GM23338 (cell line): ENCODE measurements around the gene CRISPLD2. TPM values are rescaled to one million over a fixed set of nuclear protein-coding genes. Genes with fewer than 3 reads are reported as not detected.

ENCODE experiments used
- ATAC-seq: fragments of 200-7000 bp; cut with Tn5 transposase; 3 replicates; pipeline ENCODE4 v1.9.1; 2020
- DNase-seq: peaks from one replicate; pipeline ENCODE4 v3.0.0-alpha.2; 2015; ENCODE audit warnings: low spot score
- H2AFZ ChIP-seq: fragments of 200-600 bp; sonication (generic); 2 replicates; pipeline ENCODE4 v1.8.0; 2016; ENCODE audit warnings: antibody characterized with exemption, mild to moderate bottlenecking, moderate library complexity
- H3F3A ChIP-seq: fragments of 200-600 bp; sonication (generic); replicated peaks from 2 replicates; pipeline ENCODE4 v1.8.0; 2017; ENCODE audit warnings: antibody characterized with exemption, mixed run types, low read depth
- H3K27ac ChIP-seq: fragments of 200-600 bp; sonication (generic); 2 replicates; pipeline ENCODE4 v1.6.1; 2016; ENCODE audit warnings: low read depth
- H3K27me3 ChIP-seq: fragments of 200-600 bp; sonication (generic); 2 replicates; pipeline ENCODE4 v1.8.0; 2016; ENCODE audit warnings: mild to moderate bottlenecking, mixed run types, moderate library complexity; ENCODE audit not compliant: insufficient read depth
- H3K36me3 ChIP-seq: fragments of 200-600 bp; sonication (generic); 2 replicates; pipeline ENCODE4 v1.8.0; 2016; ENCODE audit warnings: mild to moderate bottlenecking; ENCODE audit not compliant: insufficient read depth
- H3K4me1 ChIP-seq: fragments of 200-600 bp; sonication (generic); 2 replicates; pipeline ENCODE4 v1.8.0; 2016; ENCODE audit warnings: mild to moderate bottlenecking, moderate library complexity; ENCODE audit not compliant: insufficient read depth
- H3K4me2 ChIP-seq: fragments of 200-600 bp; sonication (generic); 2 replicates; pipeline ENCODE4 v1.7.1; 2017; ENCODE audit warnings: mixed run types
- H3K4me3 ChIP-seq: fragments of 200-600 bp; sonication (generic); 2 replicates; pipeline ENCODE4 v1.6.1; 2016; ENCODE audit warnings: mixed run types
- H3K79me2 ChIP-seq: fragments of 200-600 bp; sonication (generic); replicated peaks from 2 replicates; pipeline ENCODE4 v1.8.0; 2017; ENCODE audit warnings: mild to moderate bottlenecking; ENCODE audit not compliant: insufficient read depth
- H3K9me2 ChIP-seq: fragments of 200-600 bp; sonication (generic); 2 replicates; pipeline ENCODE4 v1.8.0; 2017; ENCODE audit not compliant: insufficient read depth
- H4K20me1 ChIP-seq: fragments of 200-600 bp; sonication (generic); replicated peaks from 2 replicates; pipeline ENCODE4 v1.8.0; 2017; ENCODE audit warnings: mild to moderate bottlenecking; ENCODE audit not compliant: insufficient read depth
- H3K27ac Mint-ChIP-seq: 2 replicates; pipeline ENCODE4 v1.8.0; 2020; ENCODE audit warnings: inconsistent platforms, mild to moderate bottlenecking, moderate library complexity, mixed read lengths
- H3K27me3 Mint-ChIP-seq: 3 replicates; pipeline ENCODE4 v1.8.0; 2022; ENCODE audit warnings: low read depth, mild to moderate bottlenecking, moderate library complexity, mixed read lengths, inconsistent platforms; ENCODE audit not compliant: insufficient read depth, poor library complexity
- H3K36me3 Mint-ChIP-seq: 3 replicates; pipeline ENCODE4 v1.8.0; 2021; ENCODE audit warnings: low read depth, mild to moderate bottlenecking, inconsistent platforms, moderate library complexity, mixed read lengths
- H3K4me1 Mint-ChIP-seq: 3 replicates; pipeline ENCODE4 v1.8.0; 2020; ENCODE audit warnings: mild to moderate bottlenecking, inconsistent platforms, mixed read lengths
- H3K4me3 Mint-ChIP-seq: 3 replicates; pipeline ENCODE4 v1.8.0; 2021; ENCODE audit warnings: moderate library complexity, mild to moderate bottlenecking, inconsistent platforms, mixed read lengths
- H3K9me3 Mint-ChIP-seq: 3 replicates; pipeline ENCODE4 v1.8.0; 2020; ENCODE audit warnings: moderate library complexity, mild to moderate bottlenecking, inconsistent platforms, mixed read lengths
- EZH2 ChIP-seq: fragments of 200-600 bp; sonication (generic); IDR thresholded peaks from one replicate; pipeline ENCODE4 v1.8.0; 2017; ENCODE audit warnings: antibody characterized with exemption, mild to moderate bottlenecking, low read depth; ENCODE audit not compliant: unreplicated experiment
- STAT1 ChIP-seq: IDR thresholded peaks from one replicate; pipeline ENCODE4 v1.6.1; 2016; ENCODE audit warnings: antibody characterized with exemption; ENCODE audit not compliant: unreplicated experiment
- polyA plus RNA-seq: library from polyadenylated mRNA; unstranded; fragments of >200 nt; fragmentation: Nextera tagmentation; extraction: Ambion mirVana; gene quantifications from 2 replicates; pipeline ENCODE4 v1.2.1, GENCODE V29; 2016
- total RNA-seq: library from RNA; depleted of rRNA; stranded (reverse); fragments of >200 nt; shearing (Covaris generic); gene quantifications from 2 replicates; pipeline ENCODE4 v1.2.3, GENCODE V29; 2014
- TF ChIP-seq, protein P1 (sequence below): IDR thresholded peaks from one replicate; pipeline ENCODE4 v1.6.1; 2018; ENCODE audit warnings: antibody characterized with exemption; ENCODE audit not compliant: unreplicated experiment
- TF ChIP-seq, protein P2 (sequence below): IDR thresholded peaks from 2 replicates; pipeline ENCODE4 v1.6.1; 2016; ENCODE audit warnings: antibody characterized with exemption
- TF ChIP-seq, protein P3 (sequence below): fragments of 250-450 bp; sonication (Bioruptor Pico); IDR thresholded peaks from 2 replicates; pipeline ENCODE4 v1.5.0; 2020; ENCODE audit warnings: mild to moderate bottlenecking, moderate library complexity

Gene CRISPLD2
- total and polyA plus RNA-seq, 2 experiments from 2014 or later, result 2.6 to 8.3 TPM

DNA sequence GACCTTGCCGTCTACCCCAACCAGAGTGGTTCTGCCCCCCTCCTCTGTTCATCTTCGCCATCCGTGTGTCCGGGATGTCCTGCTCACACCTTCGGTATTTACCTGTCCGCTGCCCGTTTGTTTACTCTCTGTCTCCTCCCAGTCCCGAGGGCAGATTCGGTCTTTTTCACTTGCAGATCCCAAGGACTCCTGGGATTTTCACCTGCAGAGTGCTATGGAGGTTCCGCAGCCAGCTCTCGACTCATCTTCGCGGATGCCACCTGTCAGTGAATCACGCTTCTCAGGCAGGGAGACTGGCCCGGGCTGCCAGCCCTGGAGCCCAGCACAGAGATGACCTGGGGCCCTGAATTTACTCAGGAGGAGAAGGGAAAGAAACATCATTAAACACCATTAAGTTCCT, 8.1 kb downstream of the CRISPLD2 start:
- Histone ChIP-seq H3K27ac (no peak overlapping the region), H3K79me2 (no peaks in the 10 kb centered on the region), H3K36me3 (no peaks in the 10 kb centered on the region), H3K27me3 (no peaks in the 10 kb centered on the region), H3K4me1 (no peaks in the 10 kb centered on the region), H3F3A (no peaks in the 10 kb centered on the region), H3K9me2 (no peaks in the 10 kb centered on the region), H3K4me3 (no peak overlapping the region), H3K4me2 (no peak overlapping the region), H2AFZ (no peak overlapping the region), H4K20me1 (no peaks in the 10 kb centered on the region)
- no peaks in the 10 kb centered on the region for H3K36me3 Mint-ChIP-seq
- ATAC-seq, result no peak; the same call in 2 of the 3 replicates
- H3K27ac Mint-ChIP-seq, result no peak overlapping the region
- TF ChIP-seq, protein P1, sequence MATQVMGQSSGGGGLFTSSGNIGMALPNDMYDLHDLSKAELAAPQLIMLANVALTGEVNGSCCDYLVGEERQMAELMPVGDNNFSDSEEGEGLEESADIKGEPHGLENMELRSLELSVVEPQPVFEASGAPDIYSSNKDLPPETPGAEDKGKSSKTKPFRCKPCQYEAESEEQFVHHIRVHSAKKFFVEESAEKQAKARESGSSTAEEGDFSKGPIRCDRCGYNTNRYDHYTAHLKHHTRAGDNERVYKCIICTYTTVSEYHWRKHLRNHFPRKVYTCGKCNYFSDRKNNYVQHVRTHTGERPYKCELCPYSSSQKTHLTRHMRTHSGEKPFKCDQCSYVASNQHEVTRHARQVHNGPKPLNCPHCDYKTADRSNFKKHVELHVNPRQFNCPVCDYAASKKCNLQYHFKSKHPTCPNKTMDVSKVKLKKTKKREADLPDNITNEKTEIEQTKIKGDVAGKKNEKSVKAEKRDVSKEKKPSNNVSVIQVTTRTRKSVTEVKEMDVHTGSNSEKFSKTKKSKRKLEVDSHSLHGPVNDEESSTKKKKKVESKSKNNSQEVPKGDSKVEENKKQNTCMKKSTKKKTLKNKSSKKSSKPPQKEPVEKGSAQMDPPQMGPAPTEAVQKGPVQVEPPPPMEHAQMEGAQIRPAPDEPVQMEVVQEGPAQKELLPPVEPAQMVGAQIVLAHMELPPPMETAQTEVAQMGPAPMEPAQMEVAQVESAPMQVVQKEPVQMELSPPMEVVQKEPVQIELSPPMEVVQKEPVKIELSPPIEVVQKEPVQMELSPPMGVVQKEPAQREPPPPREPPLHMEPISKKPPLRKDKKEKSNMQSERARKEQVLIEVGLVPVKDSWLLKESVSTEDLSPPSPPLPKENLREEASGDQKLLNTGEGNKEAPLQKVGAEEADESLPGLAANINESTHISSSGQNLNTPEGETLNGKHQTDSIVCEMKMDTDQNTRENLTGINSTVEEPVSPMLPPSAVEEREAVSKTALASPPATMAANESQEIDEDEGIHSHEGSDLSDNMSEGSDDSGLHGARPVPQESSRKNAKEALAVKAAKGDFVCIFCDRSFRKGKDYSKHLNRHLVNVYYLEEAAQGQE, result no peak
- TF ChIP-seq EZH2, result no peak
- no peak for TF ChIP-seq STAT1
- TF ChIP-seq, protein P2, sequence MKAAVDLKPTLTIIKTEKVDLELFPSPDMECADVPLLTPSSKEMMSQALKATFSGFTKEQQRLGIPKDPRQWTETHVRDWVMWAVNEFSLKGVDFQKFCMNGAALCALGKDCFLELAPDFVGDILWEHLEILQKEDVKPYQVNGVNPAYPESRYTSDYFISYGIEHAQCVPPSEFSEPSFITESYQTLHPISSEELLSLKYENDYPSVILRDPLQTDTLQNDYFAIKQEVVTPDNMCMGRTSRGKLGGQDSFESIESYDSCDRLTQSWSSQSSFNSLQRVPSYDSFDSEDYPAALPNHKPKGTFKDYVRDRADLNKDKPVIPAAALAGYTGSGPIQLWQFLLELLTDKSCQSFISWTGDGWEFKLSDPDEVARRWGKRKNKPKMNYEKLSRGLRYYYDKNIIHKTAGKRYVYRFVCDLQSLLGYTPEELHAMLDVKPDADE, result no peak
- TF ChIP-seq, protein P3, sequence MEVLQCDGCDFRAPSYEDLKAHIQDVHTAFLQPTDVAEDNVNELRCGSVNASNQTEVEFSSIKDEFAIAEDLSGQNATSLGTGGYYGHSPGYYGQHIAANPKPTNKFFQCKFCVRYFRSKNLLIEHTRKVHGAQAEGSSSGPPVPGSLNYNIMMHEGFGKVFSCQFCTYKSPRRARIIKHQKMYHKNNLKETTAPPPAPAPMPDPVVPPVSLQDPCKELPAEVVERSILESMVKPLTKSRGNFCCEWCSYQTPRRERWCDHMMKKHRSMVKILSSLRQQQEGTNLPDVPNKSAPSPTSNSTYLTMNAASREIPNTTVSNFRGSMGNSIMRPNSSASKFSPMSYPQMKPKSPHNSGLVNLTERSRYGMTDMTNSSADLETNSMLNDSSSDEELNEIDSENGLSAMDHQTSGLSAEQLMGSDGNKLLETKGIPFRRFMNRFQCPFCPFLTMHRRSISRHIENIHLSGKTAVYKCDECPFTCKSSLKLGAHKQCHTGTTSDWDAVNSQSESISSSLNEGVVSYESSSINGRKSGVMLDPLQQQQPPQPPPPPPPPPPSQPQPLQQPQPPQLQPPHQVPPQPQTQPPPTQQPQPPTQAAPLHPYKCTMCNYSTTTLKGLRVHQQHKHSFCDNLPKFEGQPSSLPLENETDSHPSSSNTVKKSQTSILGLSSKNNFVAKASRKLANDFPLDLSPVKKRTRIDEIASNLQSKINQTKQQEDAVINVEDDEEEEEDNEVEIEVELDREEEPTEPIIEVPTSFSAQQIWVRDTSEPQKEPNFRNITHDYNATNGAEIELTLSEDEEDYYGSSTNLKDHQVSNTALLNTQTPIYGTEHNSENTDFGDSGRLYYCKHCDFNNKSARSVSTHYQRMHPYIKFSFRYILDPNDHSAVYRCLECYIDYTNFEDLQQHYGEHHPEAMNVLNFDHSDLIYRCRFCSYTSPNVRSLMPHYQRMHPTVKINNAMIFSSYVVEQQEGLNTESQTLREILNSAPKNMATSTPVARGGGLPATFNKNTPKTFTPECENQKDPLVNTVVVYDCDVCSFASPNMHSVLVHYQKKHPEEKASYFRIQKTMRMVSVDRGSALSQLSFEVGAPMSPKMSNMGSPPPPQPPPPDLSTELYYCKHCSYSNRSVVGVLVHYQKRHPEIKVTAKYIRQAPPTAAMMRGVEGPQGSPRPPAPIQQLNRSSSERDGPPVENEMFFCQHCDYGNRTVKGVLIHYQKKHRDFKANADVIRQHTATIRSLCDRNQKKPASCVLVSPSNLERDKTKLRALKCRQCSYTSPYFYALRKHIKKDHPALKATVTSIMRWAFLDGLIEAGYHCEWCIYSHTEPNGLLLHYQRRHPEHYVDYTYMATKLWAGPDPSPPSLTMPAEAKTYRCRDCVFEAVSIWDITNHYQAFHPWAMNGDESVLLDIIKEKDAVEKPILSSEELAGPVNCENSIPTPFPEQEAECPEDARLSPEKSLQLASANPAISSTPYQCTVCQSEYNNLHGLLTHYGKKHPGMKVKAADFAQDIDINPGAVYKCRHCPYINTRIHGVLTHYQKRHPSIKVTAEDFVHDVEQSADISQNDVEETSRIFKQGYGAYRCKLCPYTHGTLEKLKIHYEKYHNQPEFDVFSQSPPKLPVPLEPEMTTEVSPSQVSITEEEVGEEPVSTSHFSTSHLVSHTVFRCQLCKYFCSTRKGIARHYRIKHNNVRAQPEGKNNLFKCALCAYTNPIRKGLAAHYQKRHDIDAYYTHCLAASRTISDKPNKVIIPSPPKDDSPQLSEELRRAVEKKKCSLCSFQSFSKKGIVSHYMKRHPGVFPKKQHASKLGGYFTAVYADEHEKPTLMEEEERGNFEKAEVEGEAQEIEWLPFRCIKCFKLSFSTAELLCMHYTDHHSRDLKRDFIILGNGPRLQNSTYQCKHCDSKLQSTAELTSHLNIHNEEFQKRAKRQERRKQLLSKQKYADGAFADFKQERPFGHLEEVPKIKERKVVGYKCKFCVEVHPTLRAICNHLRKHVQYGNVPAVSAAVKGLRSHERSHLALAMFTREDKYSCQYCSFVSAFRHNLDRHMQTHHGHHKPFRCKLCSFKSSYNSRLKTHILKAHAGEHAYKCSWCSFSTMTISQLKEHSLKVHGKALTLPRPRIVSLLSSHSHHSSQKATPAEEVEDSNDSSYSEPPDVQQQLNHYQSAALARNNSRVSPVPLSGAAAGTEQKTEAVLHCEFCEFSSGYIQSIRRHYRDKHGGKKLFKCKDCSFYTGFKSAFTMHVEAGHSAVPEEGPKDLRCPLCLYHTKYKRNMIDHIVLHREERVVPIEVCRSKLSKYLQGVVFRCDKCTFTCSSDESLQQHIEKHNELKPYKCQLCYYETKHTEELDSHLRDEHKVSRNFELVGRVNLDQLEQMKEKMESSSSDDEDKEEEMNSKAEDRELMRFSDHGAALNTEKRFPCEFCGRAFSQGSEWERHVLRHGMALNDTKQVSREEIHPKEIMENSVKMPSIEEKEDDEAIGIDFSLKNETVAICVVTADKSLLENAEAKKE (CRISPR knock-in tag), result no peak
- no peaks in the 10 kb centered on the region for H3K9me3 Mint-ChIP-seq
- H3K4me1 Mint-ChIP-seq, result peaks cover 14% of the 10 kb centered on the region
- no peak overlapping the region for H3K4me3 Mint-ChIP-seq
- no peak for DNase-seq
- peaks cover 9% of the 10 kb centered on the region for H3K27me3 Mint-ChIP-seq
